MCF 10A (cell line): ENCODE measurements around the gene EPHA6. TPM values are rescaled to one million over a fixed set of nuclear protein-coding genes. Genes with fewer than 3 reads are reported as not detected.

Experiments
- BruUV-seq: library from RNA; stranded (reverse); fragments of 400-500 nt; replicated peaks from 2 replicates; lab custom pipeline; 2021; lab: Mats Ljungman, UMichigan
- CTCF ChIA-PET: fragments of 300-600 bp; sonication (Branson Sonifier 250); formaldehyde crosslinking; extraction: SDS; loops from one replicate; lab custom pipeline; 2021; ENCODE audit warnings: antibody characterized with exemption, inconsistent platforms; lab: Yijun Ruan, JAX
- POLR2A ChIA-PET: fragments of 300-600, 350-650 bp; sonication (Branson Sonifier 250); formaldehyde crosslinking; extraction: SDS; loops from one replicate; lab custom pipeline; 2020; ENCODE audit warnings: antibody characterized with exemption, inconsistent platforms; lab: Yijun Ruan, JAX
- DNase-seq: peaks from one replicate; pipeline ENCODE4 v3.0.0-alpha.2; 2018; ENCODE audit not compliant: unreplicated experiment
- H3K27ac Mint-ChIP-seq: one replicate; pipeline ENCODE4 v1.8.0; 2022; ENCODE audit warnings: mild to moderate bottlenecking, low read depth, mixed read lengths; ENCODE audit not compliant: unreplicated experiment
- H3K27me3 Mint-ChIP-seq: one replicate; pipeline ENCODE4 v1.8.0; 2022; ENCODE audit warnings: mixed read lengths; ENCODE audit not compliant: insufficient read depth, unreplicated experiment
- H3K36me3 Mint-ChIP-seq: one replicate; pipeline ENCODE4 v1.8.0; 2022; ENCODE audit warnings: mild to moderate bottlenecking, moderate library complexity, mixed read lengths; ENCODE audit not compliant: insufficient read depth, unreplicated experiment
- H3K4me1 Mint-ChIP-seq: one replicate; pipeline ENCODE4 v1.8.0; 2022; ENCODE audit warnings: mixed read lengths; ENCODE audit not compliant: insufficient read depth, unreplicated experiment
- H3K4me3 Mint-ChIP-seq: one replicate; pipeline ENCODE4 v1.8.0; 2022; ENCODE audit warnings: mild to moderate bottlenecking, moderate library complexity, mixed read lengths; ENCODE audit not compliant: unreplicated experiment
- H3K9me3 Mint-ChIP-seq: one replicate; pipeline ENCODE4 v1.8.0; 2022; ENCODE audit warnings: mixed read lengths; ENCODE audit not compliant: unreplicated experiment
- CTCF ChIP-seq: fragments of 200-600 bp; IDR thresholded peaks from one replicate; pipeline ENCODE4 v1.8.0; 2022; ENCODE audit warnings: antibody characterized with exemption, mild to moderate bottlenecking; ENCODE audit not compliant: unreplicated experiment
- intact Hi-C: fragments of 100-400 bp; cut with micrococcal nuclease; formaldehyde crosslinking; loops from 2 replicates; pipeline ENCODE4 v1.14.1; 2022
- total RNA-seq: library from RNA; stranded (reverse); gene quantifications from 2 replicates; pipeline ENCODE4 v1.2.3, GENCODE V29; 2022

The EPHA6 gene
- total RNA-seq, 1 experiment from 2014 or later: 0.33 TPM

GRCh38 chr3:97256060-97256459 is 441.7 kb downstream of the EPHA6 start:
- intact Hi-C loops: no loop called here
- ChIA-PET CTCF (no interaction called here), POLR2A (no interaction called here)
- no peak overlapping the region for H3K27ac Mint-ChIP-seq
- no peak overlapping the region for H3K4me3 Mint-ChIP-seq
- H3K9me3 Mint-ChIP-seq: no peaks in the 10 kb centered on the region
- peak; percentile 13 for TF ChIP-seq CTCF
- no TSS peak for BruUV-seq
- no peaks in the 10 kb centered on the region for H3K36me3 Mint-ChIP-seq
- DNase-seq: no peak
- no peaks in the 10 kb centered on the region for H3K4me1 Mint-ChIP-seq
- H3K27me3 Mint-ChIP-seq: peaks cover 12% of the 10 kb centered on the region

GRCh38 chr3:97257942-97258697 is 443.7 kb downstream of the EPHA6 start:
- CTCF ChIA-PET: no interaction called here
- Mint-ChIP-seq H3K4me1 (no peaks in the 10 kb centered on the region), H3K27ac (no peak overlapping the region), H3K9me3 (no peaks in the 10 kb centered on the region), H3K36me3 (no peaks in the 10 kb centered on the region), H3K4me3 (no peak overlapping the region), H3K27me3 (peaks cover 22% of the 10 kb centered on the region)
- no TSS peak for BruUV-seq
- TF ChIP-seq CTCF: no peak
- POLR2A ChIA-PET: no interaction called here
- no peak for DNase-seq
- intact Hi-C loops: no loop called here

- POLR2A ChIA-PET: no interaction called here
- Mint-ChIP-seq H3K4me3 (no peak overlapping the region), H3K27me3 (peaks cover 22% of the 10 kb centered on the region), H3K4me1 (no peaks in the 10 kb centered on the region), H3K36me3 (no peaks in the 10 kb centered on the region), H3K27ac (no peak overlapping the region), H3K9me3 (no peaks in the 10 kb centered on the region)
- CTCF ChIA-PET: no interaction called here
- no peak for TF ChIP-seq CTCF
- DNase-seq: no peak
- intact Hi-C loops: no loop called here
- BruUV-seq: no TSS peak
Observed at GRCh38 chr3:97259263-97259662, 444.9 kb downstream of the EPHA6 start.

- no peaks in the 10 kb centered on the region for H3K9me3 Mint-ChIP-seq
- ChIA-PET POLR2A (no interaction called here), CTCF (interaction anchor here (0.6 to 0.7 kb wide), 2 partner anchors 23 to 160 kb away, joined by 3 read pairs; no protein-coding TSS in a partner anchor)
- H3K4me1 Mint-ChIP-seq: peaks cover 3% of the 10 kb centered on the region
- no peaks in the 10 kb centered on the region for H3K36me3 Mint-ChIP-seq
- BruUV-seq: no TSS peak
- peaks cover 22% of the 10 kb centered on the region for H3K27me3 Mint-ChIP-seq
- intact Hi-C loops: no loop called here
- H3K4me3 Mint-ChIP-seq: no peak overlapping the region
- no peak overlapping the region for H3K27ac Mint-ChIP-seq
- TF ChIP-seq CTCF: no peak
- DNase-seq: no peak
Observed at GRCh38 chr3:97264180-97264579, 449.8 kb downstream of the EPHA6 start.
